Endothelial cell of umbilical vein (primary cell): Measurements from ENCODE around the gene AK5. TPM values are rescaled to one million over a fixed set of nuclear protein-coding genes. Genes with fewer than 3 reads are reported as not detected.

Experiments used
- BruUV-seq: library from RNA; stranded (reverse); fragments of 400-500 nt; replicated peaks from 2 replicates; lab custom pipeline; 2021; lab: Mats Ljungman, UMichigan
- CTCF ChIA-PET: fragments of 300-600, 350-600 bp; sonication (Branson Sonifier 250); formaldehyde crosslinking; loops from one replicate; lab custom pipeline; 2021; ENCODE audit warnings: antibody characterized with exemption, inconsistent platforms; lab: Charles Lee
- POLR2A ChIA-PET: fragments of 300-600, 350-600 bp; sonication (Branson Sonifier 250); formaldehyde crosslinking; loops from one replicate; lab custom pipeline; 2021; ENCODE audit warnings: antibody characterized with exemption, inconsistent platforms; lab: Charles Lee
- DNase-seq: peaks from one replicate; pipeline ENCODE4 v3.0.0-alpha.2; 2011; ENCODE audit warnings: low read depth, low spot score
- FAIRE-seq: peaks from 2 replicates; lab custom pipeline; 2011; peaks lifted over from hg19 to GRCh38; lab: Jason Lieb, UNC
- H2AFZ ChIP-seq: 2 replicates; pipeline ENCODE4 v1.6.0; 2012; ENCODE audit warnings: low read depth, low read length, control low read depth, inconsistent platforms
- H3K27ac ChIP-seq: 2 replicates; pipeline ENCODE4 v1.5.1; 2011; ENCODE audit warnings: low read depth, mild to moderate bottlenecking, control low read depth, low read length, moderate library complexity; ENCODE audit not compliant: insufficient read depth
- H3K27me3 ChIP-seq, 2 experiments: 2 replicates each; pipeline versions ENCODE4 v1.6.0 to v1.6.1; 2011; ENCODE audit warnings: low read length in 2 of 2, mixed read lengths in 1 of 2; ENCODE audit not compliant: control insufficient read depth in 2 of 2, insufficient read depth in 2 of 2
- H3K36me3 ChIP-seq, 2 experiments: 2 replicates in 1 of 2; 3 replicates in 1 of 2; pipeline ENCODE4 v1.5.1; 2011; ENCODE audit warnings: low read length in 2 of 2, mild to moderate bottlenecking in 1 of 2, moderate library complexity in 1 of 2; ENCODE audit not compliant: control insufficient read depth in 2 of 2, insufficient read depth in 2 of 2; ENCODE audit errors: extremely low read depth in 1 of 2
- H3K4me1 ChIP-seq: 3 replicates; pipeline ENCODE4 v1.5.1; 2011; ENCODE audit warnings: mild to moderate bottlenecking, low read length; ENCODE audit not compliant: control insufficient read depth, insufficient read depth; ENCODE audit errors: extremely low read depth
- H3K4me2 ChIP-seq: 2 replicates; pipeline ENCODE4 v1.6.1; 2011; ENCODE audit warnings: low read length, control low read depth, mixed read lengths; ENCODE audit not compliant: insufficient read depth
- H3K4me3 ChIP-seq, 3 experiments: fragments of 200-600 bp in 1 of 3; sonication (generic), shearing (Covaris generic) in 1 of 3; replicated peaks in 1 of 3; 2 replicates each; pipeline ENCODE4 v1.5.1; 2011 to 2016; ENCODE audit warnings: control low read depth in 3 of 3, low read length in 3 of 3, mild to moderate bottlenecking in 2 of 3, inconsistent platforms in 1 of 3, low read depth in 1 of 3, moderate library complexity in 1 of 3; ENCODE audit not compliant: insufficient read depth in 1 of 3
- H3K79me2 ChIP-seq: 2 replicates; pipeline ENCODE4 v1.6.0; 2012; ENCODE audit warnings: low read length, inconsistent platforms; ENCODE audit not compliant: control insufficient read depth, insufficient read depth
- H3K9ac ChIP-seq: replicated peaks from 2 replicates; pipeline ENCODE3; 2011; ENCODE audit warnings: low read length, control low read depth; ENCODE audit not compliant: insufficient read depth; ENCODE audit errors: extremely low read depth
- H3K9me1 ChIP-seq: replicated peaks from 3 replicates; pipeline ENCODE4 v1.6.0; 2011; ENCODE audit warnings: mild to moderate bottlenecking, low read length; ENCODE audit not compliant: control insufficient read depth, insufficient read depth; ENCODE audit errors: extremely low read depth
- H3K9me3 ChIP-seq: replicated peaks from 2 replicates; pipeline ENCODE4 v1.5.1; 2012; ENCODE audit warnings: low read length, inconsistent platforms; ENCODE audit not compliant: control insufficient read depth, insufficient read depth
- H4K20me1 ChIP-seq: replicated peaks from 2 replicates; pipeline ENCODE3; 2011; ENCODE audit warnings: mild to moderate bottlenecking, low read length; ENCODE audit not compliant: control insufficient read depth, insufficient read depth; ENCODE audit errors: extremely low read depth
- EZH2 ChIP-seq: IDR thresholded peaks from 2 replicates; pipeline ENCODE4 v1.6.1; 2012; ENCODE audit warnings: borderline replicate concordance, low read depth, mild to moderate bottlenecking, moderate library complexity, low read length, inconsistent platforms; ENCODE audit not compliant: severe bottlenecking
- FOS ChIP-seq: IDR thresholded peaks from 2 replicates; pipeline ENCODE4 v1.6.1; 2011; ENCODE audit warnings: mild to moderate bottlenecking, low read length, moderate library complexity, borderline replicate concordance; ENCODE audit not compliant: insufficient read depth
- JUN ChIP-seq: IDR thresholded peaks from 2 replicates; pipeline ENCODE4 v1.6.1; 2011; ENCODE audit warnings: borderline replicate concordance, low read depth; ENCODE audit not compliant: insufficient read length, insufficient read depth
- MYC ChIP-seq: IDR thresholded peaks from one replicate; pipeline ENCODE4 v1.6.1; 2011; ENCODE audit warnings: mild to moderate bottlenecking, low read depth, low read length
- POLR2AphosphoS5 ChIP-seq: IDR thresholded peaks from 2 replicates; pipeline ENCODE4 v1.6.1; 2012; ENCODE audit warnings: low read depth, mild to moderate bottlenecking, control low read depth, low read length, moderate library complexity; ENCODE audit not compliant: insufficient read depth
- dilution Hi-C: fragments of 300-500 bp; cut with MboI; formaldehyde crosslinking; loops from one replicate; pipeline ENCODE4 v1.15.0; 2019; ENCODE audit warnings: low sequenced_read_pairs; ENCODE audit not compliant: extremely low pct_ligation_motif_present
- intact Hi-C: fragments of 100-400 bp; cut with micrococcal nuclease; formaldehyde crosslinking; loops from one replicate; pipeline ENCODE4 v1.10.0; 2022
- polyA plus RNA-seq, 4 experiments: library from polyadenylated mRNA; depleted of rRNA in 3 of 4; stranded (reverse) in 3 of 4; unstranded in 1 of 4; fragments of >200 nt; gene quantifications; 2 replicates each; pipeline versions ENCODE4 v1.2.1 to v1.2.3, GENCODE V29; 2011 to 2012; ENCODE audit warnings: missing spikeins in 1 of 4
- total RNA-seq: library from RNA; stranded (reverse); gene quantifications from 2 replicates; pipeline ENCODE4 v1.2.3, GENCODE V29; 2021
- TF ChIP-seq, protein P1 (sequence below): IDR thresholded peaks from 2 replicates; pipeline ENCODE4 v1.6.1; 2011; ENCODE audit not compliant: insufficient read depth, insufficient read length
- TF ChIP-seq, protein P2 (sequence below), 2 donors: IDR thresholded peaks; 1 replicate in 1 of 2; 2 replicates in 1 of 2; pipeline ENCODE4 v1.5.1; 2011; ENCODE audit warnings: low read length in 2 of 2, mild to moderate bottlenecking in 2 of 2, moderate library complexity in 2 of 2, control low read depth in 1 of 2, inconsistent platforms in 1 of 2, low read depth in 1 of 2; ENCODE audit not compliant: insufficient read depth in 1 of 2; ENCODE audit errors: extremely low read depth in 1 of 2

Gene AK5
- total and polyA plus RNA-seq, 2 donors (not counting 3 experiments of a cell fraction or from before 2014, with no cell fraction given), result 5.0 to 7.5 TPM

DNA sequence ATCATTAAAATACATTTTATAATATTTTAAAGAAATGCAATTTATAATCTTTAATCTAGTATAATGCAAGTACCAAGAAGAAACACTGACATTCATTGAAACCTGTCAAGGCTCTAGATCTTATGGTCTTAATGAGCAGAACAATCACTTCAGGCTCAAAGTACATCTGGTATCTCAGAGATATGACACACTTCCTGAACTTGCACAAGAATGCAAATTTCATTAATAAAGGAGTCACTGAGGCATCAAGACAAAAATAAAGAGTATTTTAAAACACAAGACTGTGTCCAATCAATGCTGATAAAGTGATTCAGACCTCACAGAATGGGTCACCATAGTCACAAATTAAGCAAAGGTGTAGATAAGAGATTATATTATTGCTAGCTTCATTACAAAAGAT is 178.1 kb downstream of the AK5 start:
- no peaks in the 10 kb centered on the region for H4K20me1 ChIP-seq
- POLR2A ChIA-PET, result no interaction called here
- CTCF ChIA-PET, result interaction anchor here (1.0 kb wide), 1 partner anchor 13 kb away, joined by 3 read pairs; no protein-coding TSS in a partner anchor
- H3K27me3 ChIP-seq, result no peaks in the 10 kb centered on the region
- H3K36me3 ChIP-seq, result no peaks in the 10 kb centered on the region
- no peak overlapping the region for H3K4me3 ChIP-seq
- FAIRE-seq (peak; percentile 55), DNase-seq (peak; percentile 53)
- dilution Hi-C loops (no loop called here), intact Hi-C loops (no loop called here)
- H3K4me1 ChIP-seq, result peaks cover 14% of the 10 kb centered on the region
- H3K9me3 ChIP-seq, result no peaks in the 10 kb centered on the region
- peak overlapping the region; percentile 66 for H2AFZ ChIP-seq
- H3K4me2 ChIP-seq, result peak overlapping the region; percentile 79
- no peaks in the 10 kb centered on the region for H3K79me2 ChIP-seq
- TF ChIP-seq, protein P1, sequence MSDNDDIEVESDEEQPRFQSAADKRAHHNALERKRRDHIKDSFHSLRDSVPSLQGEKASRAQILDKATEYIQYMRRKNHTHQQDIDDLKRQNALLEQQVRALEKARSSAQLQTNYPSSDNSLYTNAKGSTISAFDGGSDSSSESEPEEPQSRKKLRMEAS, result no peak
- TF ChIP-seq POLR2AphosphoS5 (no peak), MYC (no peak), JUN (peak; percentile 12), EZH2 (no peak), FOS (peak; percentile 56)
- TF ChIP-seq, protein P2, sequence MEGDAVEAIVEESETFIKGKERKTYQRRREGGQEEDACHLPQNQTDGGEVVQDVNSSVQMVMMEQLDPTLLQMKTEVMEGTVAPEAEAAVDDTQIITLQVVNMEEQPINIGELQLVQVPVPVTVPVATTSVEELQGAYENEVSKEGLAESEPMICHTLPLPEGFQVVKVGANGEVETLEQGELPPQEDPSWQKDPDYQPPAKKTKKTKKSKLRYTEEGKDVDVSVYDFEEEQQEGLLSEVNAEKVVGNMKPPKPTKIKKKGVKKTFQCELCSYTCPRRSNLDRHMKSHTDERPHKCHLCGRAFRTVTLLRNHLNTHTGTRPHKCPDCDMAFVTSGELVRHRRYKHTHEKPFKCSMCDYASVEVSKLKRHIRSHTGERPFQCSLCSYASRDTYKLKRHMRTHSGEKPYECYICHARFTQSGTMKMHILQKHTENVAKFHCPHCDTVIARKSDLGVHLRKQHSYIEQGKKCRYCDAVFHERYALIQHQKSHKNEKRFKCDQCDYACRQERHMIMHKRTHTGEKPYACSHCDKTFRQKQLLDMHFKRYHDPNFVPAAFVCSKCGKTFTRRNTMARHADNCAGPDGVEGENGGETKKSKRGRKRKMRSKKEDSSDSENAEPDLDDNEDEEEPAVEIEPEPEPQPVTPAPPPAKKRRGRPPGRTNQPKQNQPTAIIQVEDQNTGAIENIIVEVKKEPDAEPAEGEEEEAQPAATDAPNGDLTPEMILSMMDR (IDR thresholded peaks at IDR 0.05; ENCODE audit: extremely low read depth in 1 of 2, insufficient read depth in 1 of 2, low read depth in 1 of 2, low read length in 2 of 2), result no peak
- H3K9ac ChIP-seq, result peak overlapping the region; percentile 37
- peak overlapping the region; percentile 55 for H3K27ac ChIP-seq
- H3K9me1 ChIP-seq, result no peaks in the 10 kb centered on the region
- BruUV-seq, result no TSS peak
